OCI-LY3 (cell line): ENCODE results near the gene SARDH.

Experiments used
- EZH2phosphoT487 ChIP-seq: fragments of 200-600 bp; shearing (Covaris generic); IDR thresholded peaks from 2 replicates; pipeline ENCODE4 v1.6.1; 2018; ENCODE audit warnings: antibody characterized with exemption, mixed run types, low read depth
- TF ChIP-seq, protein P1 (sequence below): fragments of 200-600, 300-600 bp; sonication (generic); IDR thresholded peaks from 2 replicates; pipeline ENCODE4 v1.5.1; 2014; ENCODE audit warnings: antibody characterized with exemption, low read length, low read depth

DNA sequence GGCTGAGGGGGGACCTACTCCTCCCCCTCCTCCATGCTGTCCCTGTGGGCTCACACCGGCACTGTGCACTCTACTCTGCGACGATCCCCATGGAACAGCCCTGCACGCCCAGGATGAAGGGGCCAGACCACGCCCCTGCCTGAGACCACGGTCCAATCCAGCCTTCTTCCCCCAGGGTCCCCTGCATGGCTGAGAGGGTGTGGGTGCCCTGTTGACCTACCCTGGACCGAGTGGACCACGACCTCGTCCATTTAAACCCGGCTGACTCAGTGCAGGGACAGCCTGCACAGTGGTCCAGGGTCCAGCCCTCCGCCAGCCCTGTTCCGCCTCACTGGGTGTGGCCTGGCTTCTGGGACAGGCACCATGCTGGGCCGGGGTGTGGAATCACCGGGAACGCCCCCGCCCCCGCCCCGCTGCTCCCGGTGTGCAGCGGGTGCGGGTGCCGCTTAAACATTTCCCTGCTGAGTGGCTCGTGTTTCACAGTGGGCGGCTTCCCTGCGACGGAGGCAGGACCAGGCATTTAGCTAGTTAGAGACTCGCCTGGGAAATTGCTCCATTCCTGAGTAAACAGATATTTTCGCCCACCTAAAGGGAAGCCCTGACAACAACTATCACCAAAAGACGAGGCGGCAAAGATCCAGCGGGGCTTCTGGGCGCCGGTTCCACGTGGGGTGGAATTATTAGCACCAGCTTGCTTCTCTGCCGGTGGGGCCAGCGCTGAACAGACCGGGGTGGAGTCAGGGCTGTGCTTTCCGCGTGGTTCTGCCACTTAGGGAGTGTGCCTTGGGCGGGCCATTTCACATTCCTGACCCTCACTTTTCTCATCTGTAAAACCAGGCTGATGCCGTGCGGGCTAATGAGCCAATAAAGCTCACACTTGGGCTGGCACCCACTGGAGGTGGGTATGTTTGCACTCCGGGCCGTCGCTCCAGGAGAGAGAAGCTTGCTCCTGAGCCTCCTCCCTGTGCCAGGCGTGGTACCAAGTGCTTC, 79.4 kb downstream of the SARDH start:
- TF ChIP-seq, protein P1, sequence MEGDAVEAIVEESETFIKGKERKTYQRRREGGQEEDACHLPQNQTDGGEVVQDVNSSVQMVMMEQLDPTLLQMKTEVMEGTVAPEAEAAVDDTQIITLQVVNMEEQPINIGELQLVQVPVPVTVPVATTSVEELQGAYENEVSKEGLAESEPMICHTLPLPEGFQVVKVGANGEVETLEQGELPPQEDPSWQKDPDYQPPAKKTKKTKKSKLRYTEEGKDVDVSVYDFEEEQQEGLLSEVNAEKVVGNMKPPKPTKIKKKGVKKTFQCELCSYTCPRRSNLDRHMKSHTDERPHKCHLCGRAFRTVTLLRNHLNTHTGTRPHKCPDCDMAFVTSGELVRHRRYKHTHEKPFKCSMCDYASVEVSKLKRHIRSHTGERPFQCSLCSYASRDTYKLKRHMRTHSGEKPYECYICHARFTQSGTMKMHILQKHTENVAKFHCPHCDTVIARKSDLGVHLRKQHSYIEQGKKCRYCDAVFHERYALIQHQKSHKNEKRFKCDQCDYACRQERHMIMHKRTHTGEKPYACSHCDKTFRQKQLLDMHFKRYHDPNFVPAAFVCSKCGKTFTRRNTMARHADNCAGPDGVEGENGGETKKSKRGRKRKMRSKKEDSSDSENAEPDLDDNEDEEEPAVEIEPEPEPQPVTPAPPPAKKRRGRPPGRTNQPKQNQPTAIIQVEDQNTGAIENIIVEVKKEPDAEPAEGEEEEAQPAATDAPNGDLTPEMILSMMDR, result no peak
- no peak for TF ChIP-seq EZH2phosphoT487
